HEK293T (cell line): ENCODE measurements around the gene PRKCE.

Source experiments
- BHLHE40 ChIP-seq: fragments of 450-650 bp; IDR thresholded peaks from 2 replicates; pipeline ENCODE4 v1.6.1; 2016; ENCODE audit warnings: mild to moderate bottlenecking, moderate library complexity, borderline replicate concordance
- CTBP1 ChIP-seq: fragments of 450-650 bp; IDR thresholded peaks from 2 replicates; pipeline ENCODE4 v1.6.1; 2016; ENCODE audit warnings: borderline replicate concordance
- ELF4 ChIP-seq: fragments of 450-650 bp; IDR thresholded peaks from 2 replicates; pipeline ENCODE4 v1.6.1; 2017; ENCODE audit warnings: antibody characterized with exemption
- FOXK2 ChIP-seq: fragments of 450-650 bp; IDR thresholded peaks from 2 replicates; pipeline ENCODE4 v1.6.1; 2016; ENCODE audit warnings: mild to moderate bottlenecking
- FOXM1 ChIP-seq: fragments of 450-650 bp; IDR thresholded peaks from 2 replicates; pipeline ENCODE4 v1.6.1; 2017; ENCODE audit warnings: mild to moderate bottlenecking, borderline replicate concordance
- LEF1 ChIP-seq: fragments of 450-650 bp; IDR thresholded peaks from 2 replicates; pipeline ENCODE4 v1.6.1; 2017; ENCODE audit warnings: mild to moderate bottlenecking, borderline replicate concordance
- NFRKB ChIP-seq: fragments of 450-650 bp; IDR thresholded peaks from 2 replicates; pipeline ENCODE4 v1.6.1; 2016; ENCODE audit warnings: mild to moderate bottlenecking, moderate library complexity
- SP1 ChIP-seq: fragments of 450-650 bp; IDR thresholded peaks from 2 replicates; pipeline ENCODE4 v1.6.1; 2017

- TF ChIP-seq CTBP1 (no peak), LEF1 (no peak), FOXK2 (no peak), ELF4 (no peak), SP1 (no peak), BHLHE40 (no peak), FOXM1 (no peak), NFRKB (no peak)
Observed at GRCh38 chr2:46010223-46010924, 358.9 kb downstream of the PRKCE start.
